Calu3 (cell line): ENCODE results near the gene ZNF80. TPM values are rescaled to one million over a fixed set of nuclear protein-coding genes. Genes with fewer than 3 reads are reported as not detected.
"Not testable (repeated sequence)": the region's sequence is repeated elsewhere in the genome, so short reads cannot be mapped to it uniquely, and the experiment has no call there.

Source experiments
- BruUV-seq: library from RNA; stranded (reverse); fragments of 400-500 nt; replicated peaks from 2 replicates; lab custom pipeline; 2021; lab: Mats Ljungman, UMichigan
- CTCF ChIA-PET: fragments of 300-600 bp; sonication (Branson Sonifier 250); formaldehyde crosslinking; loops from one replicate; lab custom pipeline; 2022; ENCODE audit warnings: antibody characterized with exemption; lab: Charles Lee
- DNase-seq: peaks from one replicate; pipeline ENCODE4 v3.0.0; 2022
- H3K27ac Mint-ChIP-seq: one replicate; pipeline ENCODE4 v1.8.0; 2022; ENCODE audit warnings: mixed read lengths; ENCODE audit not compliant: unreplicated experiment
- H3K27me3 Mint-ChIP-seq: one replicate; pipeline ENCODE4 v1.8.0; 2022; ENCODE audit warnings: mixed read lengths; ENCODE audit not compliant: unreplicated experiment
- H3K36me3 Mint-ChIP-seq: one replicate; pipeline ENCODE4 v1.8.0; 2022; ENCODE audit warnings: mild to moderate bottlenecking, moderate library complexity, mixed read lengths; ENCODE audit not compliant: insufficient read depth, unreplicated experiment
- H3K4me1 Mint-ChIP-seq: one replicate; pipeline ENCODE4 v1.8.0; 2022; ENCODE audit warnings: mild to moderate bottlenecking, low read depth, mixed read lengths; ENCODE audit not compliant: unreplicated experiment
- H3K4me3 Mint-ChIP-seq: one replicate; pipeline ENCODE4 v1.8.0; 2022; ENCODE audit warnings: mild to moderate bottlenecking, low read depth, moderate library complexity, mixed read lengths; ENCODE audit not compliant: unreplicated experiment
- H3K9me3 Mint-ChIP-seq: one replicate; pipeline ENCODE4 v1.8.0; 2022; ENCODE audit warnings: low read depth, mixed read lengths; ENCODE audit not compliant: unreplicated experiment
- CTCF ChIP-seq: fragments of 200-600 bp; IDR thresholded peaks from one replicate; pipeline ENCODE4 v1.8.0; 2022; ENCODE audit warnings: antibody characterized with exemption; ENCODE audit not compliant: unreplicated experiment
- intact Hi-C: fragments of 100-400 bp; cut with micrococcal nuclease; formaldehyde crosslinking; loops from one replicate; pipeline ENCODE4 v1.10.0; 2022; ENCODE audit not compliant: unreplicated experiment
- total RNA-seq: library from RNA; stranded (reverse); gene quantifications from 2 replicates; pipeline ENCODE4 v1.2.3, GENCODE V29; 2022

Gene ZNF80
- total RNA-seq, 1 experiment from 2014 or later, result not detected

- CTCF ChIA-PET, result interaction anchor here (0.7 kb wide), 1 partner anchor 9 kb away, joined by 3 read pairs; no protein-coding TSS in a partner anchor
- H3K4me1 Mint-ChIP-seq, result no peaks in the 10 kb centered on the region
These were observed 3.9 kb upstream of the ZNF80 start for GRCh38 chr3:114241262-114241661.

GRCh38 chr3:114238146-114238785 lies 888 bp upstream of the ZNF80 start:
- H3K4me1 Mint-ChIP-seq, H3K4me3 Mint-ChIP-seq, H3K27ac Mint-ChIP-seq, intact Hi-C loops, BruUV-seq, H3K36me3 Mint-ChIP-seq, CTCF ChIA-PET, DNase-seq, H3K9me3 Mint-ChIP-seq: not testable (repeated sequence)
- H3K27me3 Mint-ChIP-seq, result peaks cover 11% of the 10 kb centered on the region

More at GRCh38 chr3:114241262-114241661, 3.9 kb upstream of the ZNF80 start:
- intact Hi-C loops, result no loop called here
- no peak for TF ChIP-seq CTCF
- no peak overlapping the region for H3K4me3 Mint-ChIP-seq
- H3K36me3 Mint-ChIP-seq, result no peaks in the 10 kb centered on the region
- H3K27ac Mint-ChIP-seq, result no peak overlapping the region
- no TSS peak for BruUV-seq
- H3K27me3 Mint-ChIP-seq, result peaks cover 31% of the 10 kb centered on the region
- no peak for DNase-seq
- H3K9me3 Mint-ChIP-seq, result peaks cover 3% of the 10 kb centered on the region

GRCh38 chr3:114235431-114235830 lies 1.9 kb downstream of the ZNF80 start:
- intact Hi-C loops, result no loop called here
- H3K4me1 Mint-ChIP-seq, result no peaks in the 10 kb centered on the region
- no peak overlapping the region for H3K4me3 Mint-ChIP-seq
- no peak for DNase-seq
- no peak overlapping the region for H3K27ac Mint-ChIP-seq
- TF ChIP-seq CTCF, result no peak
- peaks cover 19% of the 10 kb centered on the region for H3K27me3 Mint-ChIP-seq
- H3K9me3 Mint-ChIP-seq, result no peaks in the 10 kb centered on the region
- BruUV-seq, result no TSS peak
- CTCF ChIA-PET, result no interaction called here
- H3K36me3 Mint-ChIP-seq, result no peaks in the 10 kb centered on the region

- Mint-ChIP-seq H3K27ac (no peak overlapping the region), H3K4me3 (no peak overlapping the region), H3K27me3 (peaks cover 20% of the 10 kb centered on the region), H3K9me3 (no peaks in the 10 kb centered on the region), H3K36me3 (no peaks in the 10 kb centered on the region), H3K4me1 (no peaks in the 10 kb centered on the region)
- TF ChIP-seq CTCF, result no peak
- BruUV-seq, result no TSS peak
- CTCF ChIA-PET, result no interaction called here
- intact Hi-C loops, result no loop called here
- no peak for DNase-seq
These were observed 2.6 kb downstream of the ZNF80 start for GRCh38 chr3:114234745-114235144.

- TF ChIP-seq CTCF, result no peak
- H3K4me3 Mint-ChIP-seq, result no peak overlapping the region
- BruUV-seq, result no TSS peak
- DNase-seq, result no peak
- intact Hi-C loops, result no loop called here
- peaks cover 28% of the 10 kb centered on the region for H3K27me3 Mint-ChIP-seq
- no peaks in the 10 kb centered on the region for H3K4me1 Mint-ChIP-seq
- CTCF ChIA-PET, result no interaction called here
- no peaks in the 10 kb centered on the region for H3K9me3 Mint-ChIP-seq
- no peaks in the 10 kb centered on the region for H3K36me3 Mint-ChIP-seq
- no peak overlapping the region for H3K27ac Mint-ChIP-seq
These were observed 5.8 kb downstream of the ZNF80 start for GRCh38 chr3:114231616-114232015.
